GM20431 (cell line): Measurements from ENCODE around the gene SORCS2.

Source experiments
- in situ Hi-C: fragments of 300-500 bp; cut with MseI, MboI; formaldehyde crosslinking; loops from one replicate; pipeline ENCODE4 v1.15.0; 2020; ENCODE audit warnings: low sequenced_read_pairs; ENCODE audit not compliant: unreplicated experiment

The SORCS2 gene

GRCh38 chr4:7330811-7331681 is 138.7 kb downstream of the SORCS2 start:
- in situ Hi-C loops = no loop called here

GRCh38 chr4:7331682-7332000 is 139.3 kb downstream of the SORCS2 start:
- in situ Hi-C loops = no loop called here

DNA sequence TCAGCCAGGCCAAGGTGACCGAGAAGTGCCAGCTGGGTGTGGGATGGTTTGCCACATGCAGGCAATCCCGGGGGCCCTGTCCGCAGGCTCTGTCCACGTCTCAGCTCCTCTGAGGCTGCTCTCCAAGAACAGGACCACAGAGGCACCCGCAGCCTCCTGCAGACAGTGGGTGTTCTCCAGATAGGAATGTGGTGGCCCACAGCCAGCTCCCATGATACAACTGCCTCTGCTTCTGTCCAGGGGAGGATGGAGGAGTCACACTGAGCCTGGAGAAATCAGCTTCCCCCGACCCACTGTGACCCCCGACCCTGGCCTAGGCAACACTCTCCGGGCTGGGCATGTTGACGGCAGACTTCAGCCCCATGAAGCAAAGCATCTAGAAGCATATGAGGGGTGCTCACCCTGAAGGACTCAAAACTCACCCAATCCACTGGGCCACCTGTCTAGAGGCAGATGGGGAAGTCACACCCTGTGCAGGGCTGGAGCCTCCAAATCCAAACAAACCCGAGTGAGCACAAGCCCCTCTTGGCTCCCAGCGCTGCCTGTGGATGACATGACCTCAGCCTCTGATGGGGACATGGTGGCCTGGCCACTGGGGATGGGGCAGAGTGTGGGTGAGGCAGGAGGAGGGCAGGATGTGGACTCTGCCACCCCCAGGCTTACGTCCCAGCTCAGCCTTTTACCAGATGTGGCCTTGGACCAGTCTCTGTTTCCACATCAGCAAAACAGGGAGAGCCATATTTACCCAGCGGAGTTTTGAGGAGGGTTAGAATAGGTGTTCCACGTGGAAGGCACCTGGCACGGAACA is 140.1 kb downstream of the SORCS2 start:
- in situ Hi-C loops = no loop called here

DNA sequence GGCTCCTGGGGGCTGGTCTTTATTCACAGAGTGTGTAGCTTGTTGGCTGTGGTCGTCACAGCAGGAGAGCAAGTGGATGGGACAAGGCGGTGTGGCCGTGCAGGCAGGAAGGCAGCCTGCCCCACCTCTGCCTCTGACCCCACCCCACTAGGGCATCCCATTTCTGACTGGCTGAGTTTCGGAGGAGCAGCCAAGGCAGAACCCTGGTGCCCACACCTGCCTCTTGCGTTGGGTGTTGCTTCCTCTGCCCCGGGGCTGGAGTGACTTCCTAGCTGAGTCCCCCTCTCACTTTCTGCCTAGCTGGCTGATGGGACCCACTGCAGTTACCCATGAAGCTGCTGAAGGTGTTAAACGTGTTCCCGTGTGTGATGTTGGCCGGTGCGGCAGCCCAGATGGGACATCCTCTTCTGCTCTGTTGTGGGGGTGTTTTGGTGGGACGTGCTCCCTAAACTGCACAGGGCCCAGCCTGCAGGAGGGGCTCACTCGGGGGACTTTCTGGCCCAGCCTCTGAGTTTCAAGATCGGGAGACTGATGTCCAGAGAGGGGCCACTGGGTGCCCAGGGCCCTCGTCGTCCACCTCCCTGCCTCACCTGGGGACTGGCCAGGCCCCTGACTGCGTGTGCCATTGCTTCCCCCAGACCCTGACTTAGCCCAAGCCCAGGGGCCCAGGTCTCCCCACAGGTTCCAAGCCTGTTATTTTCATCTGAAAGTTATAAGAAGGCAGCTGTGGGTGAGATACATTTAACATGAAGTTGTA is 140.9 kb downstream of the SORCS2 start:
- in situ Hi-C loops = no loop called here

DNA sequence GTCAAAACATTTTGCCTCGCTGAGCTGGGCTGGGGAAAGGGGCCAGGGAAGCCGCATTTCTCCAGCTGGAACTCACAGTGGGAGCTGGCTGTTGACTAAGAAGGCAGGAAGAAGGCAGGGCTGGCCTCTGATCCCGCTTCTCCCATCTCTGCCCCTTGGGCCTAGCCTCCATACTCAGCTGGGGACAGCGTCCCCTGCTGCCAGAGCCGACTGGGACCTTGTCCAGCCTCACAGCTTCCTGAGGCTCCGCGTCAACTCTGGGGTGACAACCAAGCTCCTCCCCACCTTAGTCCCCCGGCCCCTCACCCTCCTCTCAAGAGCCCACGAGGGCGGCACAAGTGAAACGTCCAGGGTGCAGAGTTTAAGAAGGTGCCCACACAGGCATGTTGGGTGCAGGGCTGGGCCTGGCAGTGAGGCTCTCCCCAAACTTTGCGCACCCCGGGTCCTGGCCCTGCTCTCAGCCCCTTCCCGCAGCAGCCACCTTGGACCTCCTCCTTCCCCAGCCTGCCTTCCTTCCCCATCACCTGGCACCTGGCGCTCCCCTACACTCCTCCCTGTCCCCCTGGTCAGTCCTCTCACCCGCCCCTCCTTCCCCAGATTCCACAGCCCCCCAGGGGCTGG is 141.6 kb downstream of the SORCS2 start:
- in situ Hi-C loops = no loop called here

DNA sequence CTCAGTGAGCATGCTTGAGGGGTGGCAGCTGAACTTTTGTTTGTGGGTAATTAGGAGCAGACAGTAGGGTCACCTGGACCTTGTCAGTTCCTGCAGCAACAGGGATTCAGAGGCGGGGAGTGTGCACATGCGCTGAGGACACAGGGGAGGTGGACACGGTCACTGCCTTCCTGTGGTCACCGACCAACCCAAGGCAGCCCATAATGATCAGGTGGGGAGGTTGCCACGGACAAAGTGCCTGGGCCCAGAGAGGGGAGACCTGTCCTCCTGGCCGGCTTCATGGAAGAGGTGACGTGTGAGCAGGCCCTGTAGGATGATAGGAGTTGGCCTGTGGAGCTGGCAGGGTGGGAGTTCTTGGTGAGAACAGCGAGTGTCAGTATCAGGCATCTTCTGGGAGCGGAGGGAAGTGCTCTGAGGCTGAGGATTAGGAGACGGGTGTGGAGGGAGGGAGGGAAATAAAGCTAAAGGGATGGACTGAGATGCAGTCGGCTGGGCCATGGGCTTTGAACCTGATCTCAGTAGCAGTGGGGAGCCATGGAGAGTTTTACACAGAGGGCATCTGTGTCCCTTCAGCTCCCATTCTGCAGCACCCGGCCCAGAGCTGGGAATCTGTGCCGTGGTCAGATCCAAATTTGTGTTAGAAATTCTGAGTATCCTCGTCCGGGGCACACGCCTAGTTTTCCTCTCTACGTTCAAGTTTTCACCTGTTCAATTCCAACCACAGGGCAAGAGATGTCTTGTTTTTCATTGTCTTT is 142.4 kb downstream of the SORCS2 start:
- in situ Hi-C loops = no loop called here

GRCh38 chr4:7335344-7336066 is 143.2 kb downstream of the SORCS2 start:
- in situ Hi-C loops = no loop called here

DNA sequence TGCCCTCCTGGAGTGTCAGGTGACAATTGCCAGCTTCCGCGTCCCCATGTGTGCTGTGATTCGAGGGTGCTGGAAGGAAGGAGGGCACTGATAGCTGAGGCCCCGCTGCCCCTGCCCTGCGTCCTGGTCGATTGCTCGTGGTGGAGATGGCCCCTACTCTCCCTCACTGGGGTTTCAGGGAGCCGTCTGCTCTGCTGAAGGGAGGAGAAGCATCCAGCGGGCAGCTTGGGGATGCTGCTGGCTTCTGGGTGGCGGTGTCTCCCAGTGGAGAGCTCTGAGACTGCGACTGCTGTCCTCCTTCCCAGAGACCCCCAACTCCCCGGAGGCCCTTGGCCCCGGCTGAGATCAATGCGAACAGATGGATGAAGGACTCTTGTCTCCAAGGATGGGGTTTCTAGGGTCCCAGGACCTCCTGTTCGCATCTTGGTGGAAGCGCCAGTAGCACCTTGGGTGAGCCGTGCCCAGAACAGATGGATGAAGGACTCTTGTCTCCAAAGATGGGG is 143.8 kb downstream of the SORCS2 start:
- in situ Hi-C loops = no loop called here

- in situ Hi-C loops = no loop called here
Observed at GRCh38 chr4:7336732-7337131, 144.4 kb downstream of the SORCS2 start.

GRCh38 chr4:7337196-7338058 is 145.1 kb downstream of the SORCS2 start:
- in situ Hi-C loops = no loop called here

- in situ Hi-C loops = no loop called here
Observed at GRCh38 chr4:7338059-7338452, 145.7 kb downstream of the SORCS2 start.

DNA sequence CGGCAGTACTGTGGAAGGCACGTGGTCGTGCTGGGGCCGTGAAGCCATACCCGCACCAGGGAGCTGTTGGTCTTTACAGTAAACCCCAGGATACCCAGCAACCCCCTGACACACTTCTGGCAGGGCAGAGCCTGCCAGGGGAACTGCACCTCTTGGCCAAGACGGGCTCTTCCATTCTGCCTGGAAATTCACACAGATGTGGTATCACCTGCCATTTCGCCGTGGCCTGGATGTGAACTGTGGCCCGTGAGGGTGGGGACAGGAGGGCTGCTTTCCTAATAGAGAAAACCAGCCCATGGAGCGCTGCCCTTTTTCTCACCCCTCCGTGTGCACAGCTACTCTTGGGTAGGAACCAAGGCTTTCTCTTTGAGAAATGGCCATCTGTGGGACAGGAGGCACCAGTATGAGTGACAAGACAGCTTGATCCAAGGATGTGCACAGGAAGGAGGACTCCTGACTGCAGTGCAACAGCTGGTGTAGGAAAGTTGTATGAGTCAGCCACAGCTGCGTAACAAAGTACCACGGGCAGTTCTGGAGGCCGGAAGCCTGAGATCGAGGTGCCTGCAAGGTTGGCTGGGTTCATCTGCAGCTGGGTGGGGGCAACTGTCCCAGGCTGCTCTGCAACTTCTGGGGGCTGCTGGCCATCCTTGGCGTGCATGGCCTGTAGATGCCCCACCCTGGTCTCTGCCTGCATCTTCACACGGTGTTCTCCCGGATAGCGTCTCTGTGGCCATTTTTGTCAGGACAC is 146.7 kb downstream of the SORCS2 start:
- in situ Hi-C loops = no loop called here

DNA sequence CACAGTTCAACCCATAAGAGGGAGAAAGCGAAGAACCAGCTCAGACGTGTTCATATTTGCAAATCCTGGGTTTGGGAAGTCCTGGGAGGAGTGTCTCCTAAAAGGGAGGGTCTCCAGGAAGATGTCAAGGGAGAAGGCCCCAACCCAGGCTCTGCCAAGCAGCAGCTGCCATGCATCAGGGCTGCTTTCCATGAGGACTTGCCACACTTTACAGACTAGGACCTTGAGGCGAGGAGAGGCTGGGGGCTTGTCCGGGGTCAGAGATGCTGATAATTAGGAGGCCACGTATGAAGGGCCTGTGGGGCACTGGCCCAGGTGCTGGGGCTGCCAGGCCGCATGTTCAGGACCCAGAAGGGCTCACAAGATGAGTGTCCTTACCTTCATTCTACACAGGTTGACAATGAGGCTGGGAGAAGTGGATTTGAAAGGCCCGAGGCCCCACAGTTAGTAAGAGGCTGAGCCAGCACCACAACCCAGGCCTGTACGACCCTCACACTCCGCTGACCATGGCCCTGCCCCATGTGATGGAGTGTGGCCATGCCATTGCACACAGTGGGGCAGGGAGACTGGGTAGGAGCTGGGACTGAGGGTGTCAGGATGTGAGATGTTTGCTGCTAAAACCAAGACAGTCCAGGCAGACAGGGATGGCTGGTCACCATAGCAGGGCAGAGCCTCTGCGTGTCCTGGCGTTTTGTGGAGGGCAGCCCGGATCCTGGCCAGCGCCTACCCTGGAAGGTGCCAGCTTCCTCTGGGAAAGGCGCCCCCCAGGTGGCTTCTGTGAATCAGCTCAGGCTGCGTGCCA is 147.6 kb downstream of the SORCS2 start:
- in situ Hi-C loops = no loop called here

- in situ Hi-C loops = no loop called here
Observed at GRCh38 chr4:7340553-7341433, 148.5 kb downstream of the SORCS2 start.

DNA sequence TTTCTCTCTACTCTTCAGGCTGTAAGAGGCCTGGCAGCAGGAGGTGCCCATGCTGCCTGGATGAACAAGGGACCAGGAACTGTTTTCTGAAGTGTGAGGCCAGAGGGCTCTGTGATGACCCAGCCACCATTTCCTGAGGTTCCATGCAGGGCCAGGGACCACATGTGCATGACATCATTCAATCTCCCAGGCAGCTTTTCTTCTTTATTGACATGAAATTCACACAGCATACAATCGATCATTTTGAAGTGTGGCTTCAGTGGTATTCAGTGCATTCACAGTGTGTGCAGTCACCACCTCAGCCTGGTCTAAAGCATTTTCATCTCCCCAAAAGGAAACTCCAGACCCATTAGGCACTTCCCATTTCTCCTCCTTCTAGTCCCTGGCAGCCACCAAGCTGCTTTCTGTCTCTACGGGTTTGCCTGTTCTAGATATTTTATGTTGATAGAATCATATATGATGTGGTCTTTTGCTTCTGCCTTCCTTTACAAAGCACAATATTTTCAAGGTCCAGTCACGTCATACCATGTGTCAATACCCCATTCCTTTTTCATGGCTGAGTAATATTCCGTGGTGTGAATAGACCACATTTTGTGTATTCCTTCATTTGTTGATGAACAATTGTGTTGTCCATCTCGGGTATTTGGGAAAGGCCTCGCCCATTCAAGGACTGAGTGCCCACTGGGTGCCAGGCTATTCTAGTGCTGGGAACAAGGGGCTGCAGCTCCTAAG is 149.3 kb downstream of the SORCS2 start:
- in situ Hi-C loops = no loop called here
